SK-N-SH (cell line): ENCODE results near the gene HIRA. TPM values are rescaled to one million over a fixed set of nuclear protein-coding genes. Genes with fewer than 3 reads are reported as not detected.

Experiments used
- CTCF ChIA-PET: fragments of 300-600, 350-600 bp; formaldehyde crosslinking; extraction: SDS; loops from one replicate; lab custom pipeline; 2021; lab: Yijun Ruan, JAX
- POLR2A ChIA-PET: fragments of 350-600 bp; sonication (Branson Sonifier 250); formaldehyde crosslinking; extraction: SDS; loops from one replicate; lab custom pipeline; 2020; ENCODE audit warnings: antibody characterized with exemption, inconsistent platforms; lab: Yijun Ruan, JAX
- DNase-seq: peaks from one replicate; pipeline ENCODE4 v3.0.0; 2012
- H2AFZ ChIP-seq: fragments of 200-600 bp; sonication (generic); 2 replicates; pipeline ENCODE4 v1.8.1; 2016; ENCODE audit warnings: antibody characterized with exemption, mild to moderate bottlenecking, low read depth
- H3F3A ChIP-seq: fragments of 200-600 bp; sonication (generic); replicated peaks from 2 replicates; pipeline ENCODE3; 2016; ENCODE audit warnings: antibody characterized with exemption, mild to moderate bottlenecking; ENCODE audit not compliant: insufficient read depth
- H3K27ac ChIP-seq, 2 experiments: fragments of 200-500 bp in 1 of 2; fragments of 200-600 bp in 1 of 2; sonication (Bioruptor generic) in 1 of 2; sonication (generic), shearing (Covaris generic) in 1 of 2; 2 replicates each; pipeline versions ENCODE4 v1.5.1 to v1.6.1; 2014 to 2016; ENCODE audit warnings: low read depth in 2 of 2, inconsistent platforms in 1 of 2, low read length in 1 of 2, mild to moderate bottlenecking in 1 of 2, mixed read lengths in 1 of 2
- H3K27me3 ChIP-seq: fragments of 200-600 bp; sonication (generic), shearing (Covaris generic); 2 replicates; pipeline ENCODE4 v1.6.1; 2016; ENCODE audit warnings: mixed run types; ENCODE audit not compliant: insufficient read depth
- H3K36me3 ChIP-seq, 2 experiments: fragments of 200-500 bp in 1 of 2; fragments of 200-600 bp in 1 of 2; sonication (Bioruptor generic) in 1 of 2; sonication (generic) in 1 of 2; replicated peaks in 1 of 2; 2 replicates each; pipeline versions ENCODE3 to v1.5.1; 2014 to 2016; ENCODE audit warnings: low read length in 1 of 2, mild to moderate bottlenecking in 1 of 2; ENCODE audit not compliant: insufficient read depth in 2 of 2, control insufficient read depth in 1 of 2
- H3K4me1 ChIP-seq, 2 experiments: fragments of 200-500 bp in 1 of 2; fragments of 200-600 bp in 1 of 2; sonication (Bioruptor generic) in 1 of 2; sonication (generic), shearing (Covaris generic) in 1 of 2; 2 replicates each; pipeline versions ENCODE4 v1.5.1 to v1.6.1; 2014 to 2016; ENCODE audit warnings: low read depth in 1 of 2, low read length in 1 of 2, mixed run types in 1 of 2; ENCODE audit not compliant: insufficient read depth in 2 of 2, control insufficient read depth in 1 of 2
- H3K4me2 ChIP-seq: fragments of 200-600 bp; sonication (generic), shearing (Covaris generic); 2 replicates; pipeline ENCODE4 v1.6.1; 2017; ENCODE audit warnings: mixed run types
- H3K4me3 ChIP-seq, 2 experiments: fragments of 200-500 bp in 1 of 2; fragments of 200-600 bp in 1 of 2; sonication (Bioruptor generic) in 1 of 2; sonication (generic), shearing (Covaris generic) in 1 of 2; 2 replicates each; pipeline versions ENCODE4 v1.5.1 to v1.8.1; 2014 to 2016; ENCODE audit warnings: low read depth in 2 of 2, inconsistent platforms in 1 of 2, low read length in 1 of 2, mild to moderate bottlenecking in 1 of 2, mixed read lengths in 1 of 2, moderate library complexity in 1 of 2
- H3K79me2 ChIP-seq: fragments of 200-600 bp; sonication (generic); 2 replicates; pipeline ENCODE4 v1.8.1; 2017; ENCODE audit warnings: mild to moderate bottlenecking; ENCODE audit not compliant: insufficient read depth
- H3K9ac ChIP-seq: fragments of 200-600 bp; sonication (generic); 2 replicates; pipeline ENCODE4 v1.6.1; 2017; ENCODE audit warnings: mixed run types
- H3K9me2 ChIP-seq: fragments of 200-600 bp; sonication (generic); 2 replicates; pipeline ENCODE4 v1.6.1; 2017; ENCODE audit warnings: mixed run types
- H3K9me3 ChIP-seq: fragments of 200-600 bp; sonication (generic); 2 replicates; pipeline ENCODE4 v1.6.1; 2017; ENCODE audit warnings: mixed run types, mild to moderate bottlenecking, moderate library complexity
- H4K20me1 ChIP-seq: fragments of 200-600 bp; sonication (generic); 2 replicates; pipeline ENCODE4 v1.6.1; 2017; ENCODE audit warnings: mild to moderate bottlenecking, mixed run types; ENCODE audit not compliant: insufficient read depth
- EZH2phosphoT487 ChIP-seq: fragments of 200-600 bp; sonication (generic); IDR thresholded peaks from 2 replicates; pipeline ENCODE4 v1.6.1; 2017; ENCODE audit warnings: low read depth, mixed run types, mild to moderate bottlenecking, antibody characterized with exemption, moderate library complexity, borderline replicate concordance
- FOSL2 ChIP-seq: IDR thresholded peaks from 2 replicates; pipeline ENCODE4 v1.4.0; 2012; ENCODE audit warnings: low read depth, mild to moderate bottlenecking, moderate library complexity, borderline replicate concordance
- MXI1 ChIP-seq: IDR thresholded peaks from 2 replicates; pipeline ENCODE4 v1.6.1; 2012; ENCODE audit warnings: mild to moderate bottlenecking, low read depth, low read length, improper control_type of control experiment
- NFIC ChIP-seq: IDR thresholded peaks from 2 replicates; pipeline ENCODE4 v1.4.0; 2012; ENCODE audit warnings: borderline replicate concordance
- NRF1 ChIP-seq: IDR thresholded peaks from 2 replicates; pipeline ENCODE4 v1.6.1; 2012; ENCODE audit warnings: low read depth, mild to moderate bottlenecking, low read length
- POLR2AphosphoS5 ChIP-seq: IDR thresholded peaks from 2 replicates; pipeline ENCODE4 v1.6.1; 2012; ENCODE audit warnings: low read depth, low read length
- RXRA ChIP-seq: IDR thresholded peaks from 2 replicates; pipeline ENCODE4 v1.4.0; 2012; ENCODE audit warnings: low read depth, mild to moderate bottlenecking, borderline replicate concordance
- TAF1 ChIP-seq: IDR thresholded peaks from 2 replicates; pipeline ENCODE4 v1.6.1; 2012; ENCODE audit warnings: low read depth, mild to moderate bottlenecking, low read length, moderate library complexity, borderline replicate concordance
- YY1 ChIP-seq: IDR thresholded peaks from 2 replicates; pipeline ENCODE4 v1.4.0; 2012; ENCODE audit warnings: low read depth, mild to moderate bottlenecking
- WGBS: methylation state at CpG from one replicate; pipeline ENCODE4 v1.1.6; 2017; ENCODE audit warnings: low lambda C conversion rate; 5-methylcytosine and 5-hydroxymethylcytosine counted together
- polyA plus RNA-seq, 3 experiments: library from polyadenylated mRNA; depleted of rRNA; stranded (reverse); fragments of >200 nt; gene quantifications; 2 replicates each; pipeline ENCODE4 v1.2.3, GENCODE V29; 2012
- TF ChIP-seq, protein P1 (sequence below): fragments of 200-600 bp; sonication (generic); IDR thresholded peaks from 2 replicates; pipeline ENCODE4 v1.6.1; 2017; ENCODE audit warnings: antibody characterized with exemption, mild to moderate bottlenecking, moderate library complexity
- TF ChIP-seq, protein P2 (sequence below): IDR thresholded peaks from 2 replicates; pipeline ENCODE4; 2012
- TF ChIP-seq, protein P3 (sequence below): IDR thresholded peaks from 2 replicates; pipeline ENCODE4 v1.4.0; 2012; ENCODE audit warnings: low read depth, borderline replicate concordance
- TF ChIP-seq, protein P4 (sequence below): IDR thresholded peaks from 2 replicates; pipeline ENCODE4 v1.4.0; 2012; ENCODE audit warnings: low read depth, borderline replicate concordance
- TF ChIP-seq, protein P5 (sequence below): fragments of 150-350 bp; IDR thresholded peaks from 2 replicates; pipeline ENCODE4 v1.6.1; 2016; ENCODE audit warnings: mild to moderate bottlenecking, low read depth, low read length
- TF ChIP-seq, protein P6 (sequence below): IDR thresholded peaks from 2 replicates; pipeline ENCODE4 v1.6.1; 2012; ENCODE audit warnings: mild to moderate bottlenecking, low read depth, low read length, moderate library complexity

HIRA gene
- polyA plus RNA-seq, 1 of the 3 experiments (the other 2 are of a cell fraction): 21.0 TPM

DNA sequence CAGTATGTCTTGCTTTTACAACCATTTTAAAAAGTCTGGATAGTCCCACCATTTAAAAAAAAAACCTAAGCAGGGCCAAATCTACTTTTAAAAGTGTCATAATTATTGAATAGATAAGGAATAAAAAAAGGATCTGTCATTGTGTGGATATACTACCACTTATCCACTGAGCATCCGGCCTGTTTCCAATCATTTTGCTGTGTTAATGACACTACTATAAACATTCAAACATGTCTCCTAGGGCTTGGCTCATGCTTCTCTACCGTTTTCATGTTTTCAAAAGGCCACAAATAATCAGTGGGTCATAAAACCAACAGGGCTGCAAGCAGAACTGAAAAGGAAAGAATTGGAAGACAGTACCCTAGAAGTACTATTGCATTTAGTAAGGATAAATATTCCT is 28.5 kb upstream of the HIRA start:
- no peak overlapping the region for H3K9ac ChIP-seq
- H3K4me1 ChIP-seq: no peaks in the 10 kb centered on the region; a peak in 1 of 4 replicates
- no peaks in the 10 kb centered on the region for H3K27me3 ChIP-seq
- no peak overlapping the region for H2AFZ ChIP-seq
- DNase-seq: no peak
- no peaks in the 10 kb centered on the region for H3F3A ChIP-seq
- no peak overlapping the region for H3K27ac ChIP-seq
- ChIA-PET POLR2A (no interaction called here), CTCF (no interaction called here)
- WGBS: 98% methylated on average over 2 of the region's 2 CpGs
- TF ChIP-seq RXRA: no peak
- H3K4me2 ChIP-seq: no peak overlapping the region
- H3K36me3 ChIP-seq: peaks cover 69 to 82% of the 10 kb centered on the region in 2 experiments
- no peak overlapping the region for H3K4me3 ChIP-seq
- H3K79me2 ChIP-seq: no peaks in the 10 kb centered on the region
- no peaks in the 10 kb centered on the region for H3K9me3 ChIP-seq
- no peaks in the 10 kb centered on the region for H4K20me1 ChIP-seq
- no peaks in the 10 kb centered on the region for H3K9me2 ChIP-seq

DNA sequence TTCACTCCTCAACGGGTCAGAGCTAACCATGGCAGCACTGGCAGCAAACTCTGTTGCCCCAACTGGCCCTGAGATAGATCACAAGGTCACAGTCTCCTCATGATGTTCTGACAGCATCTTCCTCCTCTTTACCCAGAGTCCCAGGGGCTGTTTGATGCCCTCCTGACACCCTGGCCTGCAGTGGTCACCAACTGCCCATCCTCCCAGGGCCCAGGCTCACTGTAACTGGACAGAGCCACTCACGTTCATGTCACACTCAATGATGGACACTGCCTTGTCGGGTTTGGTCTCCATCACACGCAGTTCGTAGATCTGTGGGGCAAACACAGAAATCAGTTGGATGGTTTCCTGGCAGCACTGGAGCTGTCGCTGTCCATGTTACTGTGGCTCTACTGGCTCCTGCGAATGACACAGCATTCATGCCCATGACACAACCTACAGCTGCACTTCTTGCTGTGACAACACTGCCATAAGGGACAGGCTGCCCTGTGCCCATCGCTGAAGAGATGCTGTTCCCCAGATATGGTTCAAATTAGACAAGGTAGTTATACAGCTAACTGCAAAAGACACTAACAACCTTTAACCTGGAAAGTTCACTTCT is 26.4 kb upstream of the HIRA start:
- H3K9ac ChIP-seq: no peak overlapping the region
- ChIA-PET CTCF (interaction anchor here (0.8 to 1.5 kb wide), 4 partner anchors 14 to 172 kb away, joined by 3 to 5 read pairs (median 4); no protein-coding TSS in a partner anchor), POLR2A (no interaction called here)
- no peak overlapping the region for H2AFZ ChIP-seq
- H3F3A ChIP-seq: no peaks in the 10 kb centered on the region
- H3K9me2 ChIP-seq: no peaks in the 10 kb centered on the region
- no peaks in the 10 kb centered on the region for H4K20me1 ChIP-seq
- 94% methylated on average over 8 of the region's 8 CpGs for WGBS
- H3K36me3 ChIP-seq: peaks cover 70 to 77% of the 10 kb centered on the region in 2 experiments
- no peak overlapping the region for H3K4me2 ChIP-seq
- no peaks in the 10 kb centered on the region for H3K4me1 ChIP-seq
- H3K79me2 ChIP-seq: no peaks in the 10 kb centered on the region
- H3K27me3 ChIP-seq: no peaks in the 10 kb centered on the region
- DNase-seq: no peak
- H3K4me3 ChIP-seq: no peak overlapping the region
- H3K9me3 ChIP-seq: no peaks in the 10 kb centered on the region
- no peak overlapping the region for H3K27ac ChIP-seq
- no peak for TF ChIP-seq NFIC
- no peak for TF ChIP-seq TAF1
- TF ChIP-seq, protein P1, sequence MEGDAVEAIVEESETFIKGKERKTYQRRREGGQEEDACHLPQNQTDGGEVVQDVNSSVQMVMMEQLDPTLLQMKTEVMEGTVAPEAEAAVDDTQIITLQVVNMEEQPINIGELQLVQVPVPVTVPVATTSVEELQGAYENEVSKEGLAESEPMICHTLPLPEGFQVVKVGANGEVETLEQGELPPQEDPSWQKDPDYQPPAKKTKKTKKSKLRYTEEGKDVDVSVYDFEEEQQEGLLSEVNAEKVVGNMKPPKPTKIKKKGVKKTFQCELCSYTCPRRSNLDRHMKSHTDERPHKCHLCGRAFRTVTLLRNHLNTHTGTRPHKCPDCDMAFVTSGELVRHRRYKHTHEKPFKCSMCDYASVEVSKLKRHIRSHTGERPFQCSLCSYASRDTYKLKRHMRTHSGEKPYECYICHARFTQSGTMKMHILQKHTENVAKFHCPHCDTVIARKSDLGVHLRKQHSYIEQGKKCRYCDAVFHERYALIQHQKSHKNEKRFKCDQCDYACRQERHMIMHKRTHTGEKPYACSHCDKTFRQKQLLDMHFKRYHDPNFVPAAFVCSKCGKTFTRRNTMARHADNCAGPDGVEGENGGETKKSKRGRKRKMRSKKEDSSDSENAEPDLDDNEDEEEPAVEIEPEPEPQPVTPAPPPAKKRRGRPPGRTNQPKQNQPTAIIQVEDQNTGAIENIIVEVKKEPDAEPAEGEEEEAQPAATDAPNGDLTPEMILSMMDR: no peak
- TF ChIP-seq, protein P2, sequence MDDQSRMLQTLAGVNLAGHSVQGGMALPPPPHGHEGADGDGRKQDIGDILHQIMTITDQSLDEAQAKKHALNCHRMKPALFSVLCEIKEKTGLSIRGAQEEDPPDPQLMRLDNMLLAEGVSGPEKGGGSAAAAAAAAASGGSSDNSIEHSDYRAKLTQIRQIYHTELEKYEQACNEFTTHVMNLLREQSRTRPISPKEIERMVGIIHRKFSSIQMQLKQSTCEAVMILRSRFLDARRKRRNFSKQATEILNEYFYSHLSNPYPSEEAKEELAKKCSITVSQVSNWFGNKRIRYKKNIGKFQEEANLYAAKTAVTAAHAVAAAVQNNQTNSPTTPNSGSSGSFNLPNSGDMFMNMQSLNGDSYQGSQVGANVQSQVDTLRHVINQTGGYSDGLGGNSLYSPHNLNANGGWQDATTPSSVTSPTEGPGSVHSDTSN: no peak
- TF ChIP-seq, protein P3, sequence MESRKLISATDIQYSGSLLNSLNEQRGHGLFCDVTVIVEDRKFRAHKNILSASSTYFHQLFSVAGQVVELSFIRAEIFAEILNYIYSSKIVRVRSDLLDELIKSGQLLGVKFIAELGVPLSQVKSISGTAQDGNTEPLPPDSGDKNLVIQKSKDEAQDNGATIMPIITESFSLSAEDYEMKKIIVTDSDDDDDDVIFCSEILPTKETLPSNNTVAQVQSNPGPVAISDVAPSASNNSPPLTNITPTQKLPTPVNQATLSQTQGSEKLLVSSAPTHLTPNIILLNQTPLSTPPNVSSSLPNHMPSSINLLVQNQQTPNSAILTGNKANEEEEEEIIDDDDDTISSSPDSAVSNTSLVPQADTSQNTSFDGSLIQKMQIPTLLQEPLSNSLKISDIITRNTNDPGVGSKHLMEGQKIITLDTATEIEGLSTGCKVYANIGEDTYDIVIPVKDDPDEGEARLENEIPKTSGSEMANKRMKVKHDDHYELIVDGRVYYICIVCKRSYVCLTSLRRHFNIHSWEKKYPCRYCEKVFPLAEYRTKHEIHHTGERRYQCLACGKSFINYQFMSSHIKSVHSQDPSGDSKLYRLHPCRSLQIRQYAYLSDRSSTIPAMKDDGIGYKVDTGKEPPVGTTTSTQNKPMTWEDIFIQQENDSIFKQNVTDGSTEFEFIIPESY: no peak
- TF ChIP-seq, protein P4, sequence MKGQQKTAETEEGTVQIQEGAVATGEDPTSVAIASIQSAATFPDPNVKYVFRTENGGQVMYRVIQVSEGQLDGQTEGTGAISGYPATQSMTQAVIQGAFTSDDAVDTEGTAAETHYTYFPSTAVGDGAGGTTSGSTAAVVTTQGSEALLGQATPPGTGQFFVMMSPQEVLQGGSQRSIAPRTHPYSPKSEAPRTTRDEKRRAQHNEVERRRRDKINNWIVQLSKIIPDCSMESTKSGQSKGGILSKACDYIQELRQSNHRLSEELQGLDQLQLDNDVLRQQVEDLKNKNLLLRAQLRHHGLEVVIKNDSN: no peak
- no peak for TF ChIP-seq EZH2phosphoT487
- TF ChIP-seq MXI1: no peak
- TF ChIP-seq NRF1: no peak
- TF ChIP-seq, protein P5, sequence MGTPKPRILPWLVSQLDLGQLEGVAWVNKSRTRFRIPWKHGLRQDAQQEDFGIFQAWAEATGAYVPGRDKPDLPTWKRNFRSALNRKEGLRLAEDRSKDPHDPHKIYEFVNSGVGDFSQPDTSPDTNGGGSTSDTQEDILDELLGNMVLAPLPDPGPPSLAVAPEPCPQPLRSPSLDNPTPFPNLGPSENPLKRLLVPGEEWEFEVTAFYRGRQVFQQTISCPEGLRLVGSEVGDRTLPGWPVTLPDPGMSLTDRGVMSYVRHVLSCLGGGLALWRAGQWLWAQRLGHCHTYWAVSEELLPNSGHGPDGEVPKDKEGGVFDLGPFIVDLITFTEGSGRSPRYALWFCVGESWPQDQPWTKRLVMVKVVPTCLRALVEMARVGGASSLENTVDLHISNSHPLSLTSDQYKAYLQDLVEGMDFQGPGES: no peak
- TF ChIP-seq, protein P6, sequence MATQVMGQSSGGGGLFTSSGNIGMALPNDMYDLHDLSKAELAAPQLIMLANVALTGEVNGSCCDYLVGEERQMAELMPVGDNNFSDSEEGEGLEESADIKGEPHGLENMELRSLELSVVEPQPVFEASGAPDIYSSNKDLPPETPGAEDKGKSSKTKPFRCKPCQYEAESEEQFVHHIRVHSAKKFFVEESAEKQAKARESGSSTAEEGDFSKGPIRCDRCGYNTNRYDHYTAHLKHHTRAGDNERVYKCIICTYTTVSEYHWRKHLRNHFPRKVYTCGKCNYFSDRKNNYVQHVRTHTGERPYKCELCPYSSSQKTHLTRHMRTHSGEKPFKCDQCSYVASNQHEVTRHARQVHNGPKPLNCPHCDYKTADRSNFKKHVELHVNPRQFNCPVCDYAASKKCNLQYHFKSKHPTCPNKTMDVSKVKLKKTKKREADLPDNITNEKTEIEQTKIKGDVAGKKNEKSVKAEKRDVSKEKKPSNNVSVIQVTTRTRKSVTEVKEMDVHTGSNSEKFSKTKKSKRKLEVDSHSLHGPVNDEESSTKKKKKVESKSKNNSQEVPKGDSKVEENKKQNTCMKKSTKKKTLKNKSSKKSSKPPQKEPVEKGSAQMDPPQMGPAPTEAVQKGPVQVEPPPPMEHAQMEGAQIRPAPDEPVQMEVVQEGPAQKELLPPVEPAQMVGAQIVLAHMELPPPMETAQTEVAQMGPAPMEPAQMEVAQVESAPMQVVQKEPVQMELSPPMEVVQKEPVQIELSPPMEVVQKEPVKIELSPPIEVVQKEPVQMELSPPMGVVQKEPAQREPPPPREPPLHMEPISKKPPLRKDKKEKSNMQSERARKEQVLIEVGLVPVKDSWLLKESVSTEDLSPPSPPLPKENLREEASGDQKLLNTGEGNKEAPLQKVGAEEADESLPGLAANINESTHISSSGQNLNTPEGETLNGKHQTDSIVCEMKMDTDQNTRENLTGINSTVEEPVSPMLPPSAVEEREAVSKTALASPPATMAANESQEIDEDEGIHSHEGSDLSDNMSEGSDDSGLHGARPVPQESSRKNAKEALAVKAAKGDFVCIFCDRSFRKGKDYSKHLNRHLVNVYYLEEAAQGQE: no peak
- TF ChIP-seq FOSL2: no peak
- TF ChIP-seq POLR2AphosphoS5: no peak
- no peak for TF ChIP-seq YY1
- no peak for TF ChIP-seq RXRA
